ENCODE data around the gene CTPS2. TPM values are rescaled to one million over a fixed set of nuclear protein-coding genes. Genes with fewer than 3 reads are reported as not detected.
"Not testable (repeated sequence)": the region's sequence is repeated elsewhere in the genome, so short reads cannot be mapped to it uniquely, and the experiment has no call there.

The CTPS2 gene
- total RNA-seq, 1 donor from 2014 or later, result 26.1 TPM

- Mint-ChIP-seq H3K9me3 (ENCODE audit: low read depth) (peaks cover 4% of the 10 kb centered on the region), H3K4me1 (ENCODE audit: low read depth) (no peaks in the 10 kb centered on the region), H3K36me3 (ENCODE audit: low read depth) (peaks cover 23% of the 10 kb centered on the region), H3K27ac (ENCODE audit: unreplicated experiment) (no peak overlapping the region), H3K27me3 (ENCODE audit: low read depth) (no peaks in the 10 kb centered on the region), H3K4me3 (ENCODE audit: unreplicated experiment) (no peak overlapping the region)
- no peak for DNase-seq (ENCODE audit: low spot score)
- no peak for TF ChIP-seq CTCF (IDR thresholded peaks at IDR 0.05)
Measured at GRCh38 chrX:16619024-16619423, 93.4 kb downstream of the CTPS2 start.

- H3K27me3 Mint-ChIP-seq (ENCODE audit: low read depth), result no peaks in the 10 kb centered on the region
- H3K9me3 Mint-ChIP-seq (ENCODE audit: low read depth), result peaks cover 4% of the 10 kb centered on the region
- no peaks in the 10 kb centered on the region for H3K4me1 Mint-ChIP-seq (ENCODE audit: low read depth)
- H3K36me3 Mint-ChIP-seq (ENCODE audit: low read depth), result peaks cover 27% of the 10 kb centered on the region
- H3K27ac Mint-ChIP-seq (ENCODE audit: unreplicated experiment), result no peak overlapping the region
- no peak overlapping the region for H3K4me3 Mint-ChIP-seq (ENCODE audit: unreplicated experiment)
- DNase-seq (ENCODE audit: low spot score), result no peak
- no peak for TF ChIP-seq CTCF (IDR thresholded peaks at IDR 0.05)
Measured at GRCh38 chrX:16618422-16618821, 94.0 kb downstream of the CTPS2 start.

- DNase-seq (ENCODE audit: low spot score), result no peak
- Mint-ChIP-seq H3K36me3 (ENCODE audit: low read depth) (peaks cover 29% of the 10 kb centered on the region), H3K27me3 (ENCODE audit: low read depth) (no peaks in the 10 kb centered on the region), H3K27ac (ENCODE audit: unreplicated experiment) (no peak overlapping the region), H3K4me3 (ENCODE audit: unreplicated experiment) (no peak overlapping the region), H3K9me3 (ENCODE audit: low read depth) (peaks cover 4% of the 10 kb centered on the region), H3K4me1 (ENCODE audit: low read depth) (no peaks in the 10 kb centered on the region)
- no peak for TF ChIP-seq CTCF (IDR thresholded peaks at IDR 0.05)
Measured at GRCh38 chrX:16617382-16617781, 95.1 kb downstream of the CTPS2 start.

GRCh38 chrX:16612257-16612897, 100.1 kb downstream of the CTPS2 start:
- no peak for DNase-seq (ENCODE audit: low spot score)
- Mint-ChIP-seq H3K27ac (ENCODE audit: unreplicated experiment) (no peak overlapping the region), H3K27me3 (ENCODE audit: low read depth) (no peaks in the 10 kb centered on the region), H3K36me3 (ENCODE audit: low read depth) (peaks cover 20% of the 10 kb centered on the region), H3K4me1 (ENCODE audit: low read depth) (peaks cover 17% of the 10 kb centered on the region), H3K4me3 (ENCODE audit: unreplicated experiment) (no peak overlapping the region), H3K9me3 (ENCODE audit: low read depth) (peaks cover 3% of the 10 kb centered on the region)
- no peak for TF ChIP-seq CTCF (IDR thresholded peaks at IDR 0.05)

GRCh38 chrX:16610654-16611053, 101.8 kb downstream of the CTPS2 start:
- peaks cover 17% of the 10 kb centered on the region for H3K4me1 Mint-ChIP-seq (ENCODE audit: low read depth)
- H3K27ac Mint-ChIP-seq (ENCODE audit: unreplicated experiment); H3K4me3 Mint-ChIP-seq (ENCODE audit: unreplicated experiment); DNase-seq (ENCODE audit: low spot score); H3K9me3 Mint-ChIP-seq (ENCODE audit: low read depth); H3K27me3 Mint-ChIP-seq (ENCODE audit: low read depth): not testable (repeated sequence)
- H3K36me3 Mint-ChIP-seq (ENCODE audit: low read depth), result peaks cover 16% of the 10 kb centered on the region

GRCh38 chrX:16610121-16610621, 102.3 kb downstream of the CTPS2 start:
- Mint-ChIP-seq H3K36me3 (ENCODE audit: low read depth) (peaks cover 16% of the 10 kb centered on the region), H3K4me3 (ENCODE audit: unreplicated experiment) (no peak overlapping the region), H3K4me1 (ENCODE audit: low read depth) (peaks cover 17% of the 10 kb centered on the region), H3K9me3 (ENCODE audit: low read depth) (peaks cover 3% of the 10 kb centered on the region), H3K27ac (ENCODE audit: unreplicated experiment) (peak overlapping the region; percentile 68), H3K27me3 (ENCODE audit: low read depth) (no peaks in the 10 kb centered on the region)
- TF ChIP-seq CTCF (IDR thresholded peaks at IDR 0.05), result no peak
- no peak for DNase-seq (ENCODE audit: low spot score)
